NCI-H1105 treated with DMSO at 0.1 percent for 48 hours (cell line): Measurements from ENCODE around the gene SSTR3.

Experiments
- DNase-seq: peaks from one replicate; lab custom pipeline; 2025; lab: John Stamatoyannopoulos, UW

Gene SSTR3

DNA sequence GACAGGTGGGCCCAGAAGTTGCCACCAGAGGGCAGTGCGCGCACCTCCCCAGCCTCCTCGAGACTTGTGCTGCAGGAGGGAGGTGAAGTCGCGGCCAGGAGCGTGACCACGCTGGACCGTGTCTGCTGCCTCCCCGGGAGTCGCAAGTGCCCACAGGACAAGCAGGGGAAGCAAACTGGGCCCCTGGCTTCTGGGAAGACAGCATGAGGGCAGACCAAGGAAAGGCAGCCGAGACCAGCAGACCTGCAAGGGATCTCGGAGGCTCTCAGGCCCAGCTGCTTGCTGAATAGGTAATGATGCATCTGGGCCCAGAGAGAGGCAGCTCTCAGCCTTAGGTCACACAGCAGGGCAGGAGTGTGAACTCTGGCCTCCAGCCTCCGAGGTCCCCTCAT, 45.6 kb downstream of the SSTR3 start:
- peak; percentile 27 for DNase-seq

DNA sequence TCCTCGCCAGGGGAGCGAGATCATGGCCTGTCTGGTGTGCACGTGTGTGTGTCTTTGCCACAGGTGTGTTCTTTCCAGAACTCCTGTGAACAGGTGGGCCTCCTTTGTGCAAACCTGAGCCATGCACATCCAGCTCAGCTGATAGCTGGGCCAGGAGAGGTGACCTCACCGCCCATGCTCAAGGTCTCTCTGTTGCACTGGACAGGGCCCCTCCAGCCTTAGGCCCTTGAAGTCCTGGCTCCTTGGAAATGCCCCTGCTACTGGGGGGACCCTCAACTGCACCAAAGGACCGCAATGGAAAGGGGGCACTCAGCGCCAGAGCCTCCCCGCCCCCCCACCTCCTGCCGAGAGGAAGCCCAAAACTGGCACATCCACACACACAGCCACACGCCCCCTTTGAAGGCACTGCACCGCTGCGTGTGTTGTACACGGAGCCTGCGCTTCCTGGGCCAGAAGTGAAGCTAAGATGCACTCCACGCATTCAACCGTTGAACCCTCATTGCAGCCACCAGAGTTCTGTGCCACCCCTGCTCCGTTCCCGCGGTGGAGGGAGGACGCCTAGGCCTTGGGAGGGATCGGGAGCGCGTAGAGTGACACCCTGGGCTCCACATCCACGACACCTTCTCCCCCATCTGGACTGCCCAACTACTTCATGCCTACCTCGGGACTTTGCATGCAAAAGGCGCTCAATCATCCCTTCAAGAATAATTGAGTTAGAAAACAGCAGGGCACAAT, 46.2 kb downstream of the SSTR3 start:
- no peak for DNase-seq

DNA sequence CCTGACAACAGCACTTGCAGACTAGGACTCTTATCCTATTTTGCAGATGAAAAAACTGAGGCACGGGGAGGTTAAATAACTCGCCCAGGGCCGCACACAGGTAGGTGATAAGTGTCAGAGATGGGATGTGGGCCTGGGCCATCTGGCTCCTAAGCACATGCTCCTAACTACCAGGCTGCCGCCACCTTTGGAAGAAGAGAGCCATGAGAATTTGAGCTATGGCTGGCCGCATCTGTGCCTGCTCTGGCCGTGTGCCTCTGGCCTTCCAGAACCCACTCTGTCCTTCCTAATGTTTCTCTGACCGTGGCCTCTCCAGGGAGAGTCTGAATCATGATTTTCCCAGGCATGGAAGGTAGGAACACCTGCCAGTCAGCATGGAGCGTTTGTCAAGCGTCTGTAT, 47.2 kb downstream of the SSTR3 start:
- DNase-seq: no peak

DNA sequence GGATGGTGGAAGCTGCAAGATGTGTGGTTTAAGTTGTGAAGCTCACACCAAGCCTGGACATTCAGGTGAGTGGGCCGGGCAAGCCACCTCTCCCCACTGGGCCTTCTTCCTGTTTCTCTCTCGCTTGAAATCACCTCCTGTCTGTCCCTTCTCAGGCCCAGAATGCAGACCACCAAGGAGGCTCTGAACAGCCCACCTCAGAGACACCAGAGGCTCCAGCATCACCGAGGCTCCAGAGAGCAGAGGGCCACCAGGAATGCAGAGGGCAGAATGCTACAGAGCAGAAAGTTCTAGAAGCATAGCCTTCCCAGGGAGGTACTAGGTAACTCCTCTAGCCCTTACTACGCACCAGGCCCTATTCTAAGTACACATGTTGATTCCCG, 47.8 kb downstream of the SSTR3 start:
- no peak for DNase-seq

DNA sequence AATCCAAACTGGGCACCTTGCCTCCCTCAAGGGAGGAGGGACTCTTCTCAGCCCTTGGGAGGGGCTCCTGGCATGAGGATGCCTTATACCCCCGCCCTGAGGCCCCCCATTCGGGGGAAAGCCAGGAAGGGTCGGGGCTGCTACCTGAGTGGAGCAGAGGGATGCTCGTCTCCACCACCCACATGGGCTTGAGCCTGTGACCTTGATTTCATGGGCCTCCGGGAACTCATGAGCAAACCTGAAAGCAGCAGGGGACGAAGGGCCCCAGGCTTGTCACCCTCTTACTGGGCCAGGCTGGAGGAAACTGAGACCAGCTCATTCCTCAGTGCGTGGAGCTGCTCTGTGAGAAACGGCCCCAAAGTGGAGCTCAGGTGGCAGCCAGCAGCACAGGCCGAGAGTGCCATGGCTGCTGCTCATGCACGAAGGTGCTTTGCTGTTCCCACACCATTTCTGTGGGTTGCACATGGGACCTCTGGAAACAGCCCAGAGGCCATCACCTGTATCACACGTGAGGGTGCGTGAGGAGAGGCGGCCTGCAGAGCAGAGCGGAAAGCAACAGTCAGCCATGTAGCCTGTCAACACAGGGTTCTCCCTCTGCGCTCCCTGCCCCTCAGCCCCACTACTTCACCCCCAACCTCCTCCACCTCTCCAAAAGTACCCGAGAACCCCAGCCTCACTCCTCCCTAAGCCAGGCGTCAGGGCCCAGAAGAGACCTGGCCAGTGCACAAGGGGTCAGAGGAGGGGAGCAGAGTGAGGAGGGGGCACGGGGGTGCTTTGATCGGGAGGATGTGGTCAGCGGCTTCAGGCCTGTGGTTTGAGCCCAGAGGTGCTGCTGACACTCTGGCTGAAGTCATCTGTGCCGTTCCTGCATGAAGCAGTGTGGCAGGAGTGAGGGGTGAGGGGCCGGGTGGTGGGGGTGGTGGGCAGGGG, 48.4 kb downstream of the SSTR3 start:
- DNase-seq: no peak

DNA sequence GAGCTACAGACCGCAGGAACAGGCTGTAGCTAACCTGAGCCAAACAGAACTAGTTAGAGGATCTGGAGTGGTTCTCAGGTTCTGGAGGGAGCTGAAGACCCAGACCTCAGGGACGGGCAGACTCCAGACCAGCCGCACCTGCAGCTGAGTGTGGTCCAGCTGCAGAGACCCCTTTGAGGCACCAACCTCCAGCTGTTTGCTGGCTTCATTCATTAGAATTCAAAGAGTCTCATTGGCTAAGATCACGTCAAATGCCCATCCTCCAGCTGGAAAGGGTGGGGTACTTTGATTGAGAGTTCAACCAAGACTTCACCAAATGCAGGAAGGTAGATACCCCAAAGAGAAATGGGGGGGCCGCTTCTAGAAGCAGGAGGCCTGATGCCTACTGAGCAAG, 49.2 kb downstream of the SSTR3 start:
- no peak for DNase-seq

DNA sequence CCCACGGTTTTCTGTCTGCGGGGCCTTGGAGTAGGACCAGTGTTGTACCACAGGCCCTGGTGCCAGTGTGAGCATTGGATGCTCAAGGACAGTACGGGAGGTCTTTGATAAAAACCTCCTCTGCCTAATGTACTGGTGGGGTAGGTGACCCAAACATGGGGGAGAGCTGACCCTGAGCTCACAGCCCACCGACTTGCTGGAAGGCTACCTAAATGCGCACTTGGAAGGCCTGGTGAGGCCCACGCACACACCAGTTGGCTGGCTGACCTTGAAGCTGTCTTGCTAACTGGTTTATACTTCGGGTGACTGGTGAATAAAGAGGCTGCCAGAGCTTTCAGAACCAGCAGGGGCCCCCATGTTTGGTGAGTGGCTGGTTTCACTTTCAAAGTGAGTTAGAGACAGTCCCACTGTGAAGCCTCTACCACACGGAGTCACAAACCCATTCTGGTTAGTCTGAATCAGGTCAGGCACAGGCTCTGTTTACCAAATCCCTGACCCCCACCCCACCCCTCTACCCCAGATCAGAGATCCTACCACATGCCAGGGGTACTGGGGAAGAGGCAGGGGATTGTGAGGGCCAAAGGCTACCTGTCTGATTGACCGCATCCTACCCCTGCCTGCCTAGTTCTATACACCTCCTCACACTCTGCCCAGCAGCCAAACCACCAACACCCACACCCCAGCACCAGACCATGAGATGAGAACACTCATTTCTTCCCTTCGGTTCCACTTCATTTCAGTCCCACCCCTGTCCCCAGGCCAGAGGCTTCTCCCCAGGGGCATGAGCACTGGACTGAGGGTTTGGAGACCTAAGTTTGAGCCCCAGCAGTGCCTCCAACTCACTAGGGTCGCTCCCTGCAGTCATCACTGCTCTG, 49.8 kb downstream of the SSTR3 start:
- no peak for DNase-seq

DNA sequence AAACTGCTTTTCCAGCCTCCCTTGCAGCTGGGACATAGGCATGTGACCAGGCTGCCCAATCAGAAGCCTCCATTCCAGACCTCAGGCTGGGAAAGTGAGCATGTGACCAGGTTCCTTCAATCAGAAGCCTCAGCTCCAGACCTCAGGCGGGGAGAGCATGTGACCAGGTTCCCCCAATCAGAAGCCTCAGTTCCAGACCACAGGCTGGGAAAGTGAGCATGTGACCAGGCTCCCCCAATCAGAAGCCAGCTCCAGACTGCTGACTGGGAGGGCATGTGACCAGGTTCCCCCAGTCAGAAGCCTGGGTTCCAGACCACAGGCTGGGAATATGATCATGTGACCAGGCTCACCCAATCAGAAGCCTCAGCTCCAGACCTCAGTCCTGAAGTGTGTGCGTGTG, 50.8 kb downstream of the SSTR3 start:
- DNase-seq: no peak

DNA sequence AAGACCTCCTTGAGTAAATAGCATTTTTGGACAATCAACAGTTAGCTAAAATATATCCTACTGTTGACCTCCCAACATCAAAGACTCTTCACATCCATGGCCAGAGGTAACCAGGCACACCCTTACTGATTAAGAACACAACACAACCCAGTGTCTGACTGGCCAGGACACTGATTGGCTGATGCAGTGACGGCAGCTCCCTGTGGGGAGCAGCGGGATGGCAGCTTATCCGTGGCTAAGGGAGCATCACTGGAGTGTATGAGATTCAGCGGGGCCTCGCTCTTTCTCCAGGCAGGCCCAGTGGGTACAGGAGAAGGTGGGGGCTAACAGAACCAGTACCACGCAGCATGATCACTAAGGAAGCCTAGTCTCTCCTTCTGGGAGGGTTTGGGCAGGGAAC, 52.2 kb downstream of the SSTR3 start:
- no peak for DNase-seq

DNA sequence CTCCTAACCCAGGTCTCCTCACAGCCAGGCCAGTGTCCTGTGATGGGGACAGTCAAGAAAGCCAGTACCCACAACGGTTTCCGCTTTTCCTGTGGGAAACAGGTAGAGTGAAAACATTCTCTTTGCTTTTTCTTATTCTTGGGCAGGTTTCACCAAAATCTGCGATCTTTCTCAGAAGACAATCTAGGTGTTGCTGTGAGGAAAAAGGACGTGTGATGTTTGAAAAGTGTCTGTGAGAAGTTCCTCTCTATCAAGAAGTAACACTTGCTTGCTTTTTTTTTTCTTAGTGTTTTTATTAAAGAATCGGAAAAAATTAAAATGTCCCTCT, 53.4 kb downstream of the SSTR3 start:
- DNase-seq: no peak

DNA sequence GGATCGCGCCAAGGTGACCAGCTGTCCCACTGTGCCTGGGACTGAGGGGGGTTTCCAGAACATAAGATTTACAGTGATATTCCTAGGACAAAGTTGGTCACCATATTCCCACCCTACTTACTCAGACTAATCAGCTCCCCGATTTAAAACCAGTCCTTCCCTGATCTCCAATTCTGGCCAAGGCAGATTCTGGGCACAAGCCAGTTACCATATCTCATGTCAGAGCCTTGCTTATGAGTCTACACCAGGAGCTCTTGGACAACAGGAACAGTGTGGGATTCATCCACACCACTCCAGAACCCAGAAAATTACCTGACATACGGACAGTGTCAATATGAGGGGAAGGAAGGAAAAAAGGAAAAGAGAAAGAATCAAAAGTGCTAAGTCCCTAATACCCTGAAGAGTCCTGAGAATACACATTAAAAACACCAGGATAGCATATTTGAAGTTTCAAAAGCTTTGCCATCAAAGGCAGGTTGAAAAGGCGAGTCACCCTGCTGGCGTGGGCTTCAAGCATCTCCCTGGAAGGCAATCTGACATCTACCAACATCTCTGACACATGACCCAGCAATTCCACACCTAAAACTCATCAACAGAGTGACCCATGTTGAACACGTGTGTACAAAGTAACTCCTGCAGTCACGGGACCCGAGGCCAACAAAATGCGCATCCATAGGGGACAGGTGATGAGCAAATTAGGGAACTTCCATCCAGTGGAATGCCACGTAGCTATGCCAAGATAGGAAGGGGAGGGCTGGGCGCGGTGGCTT, 54.6 kb downstream of the SSTR3 start:
- DNase-seq: no peak

DNA sequence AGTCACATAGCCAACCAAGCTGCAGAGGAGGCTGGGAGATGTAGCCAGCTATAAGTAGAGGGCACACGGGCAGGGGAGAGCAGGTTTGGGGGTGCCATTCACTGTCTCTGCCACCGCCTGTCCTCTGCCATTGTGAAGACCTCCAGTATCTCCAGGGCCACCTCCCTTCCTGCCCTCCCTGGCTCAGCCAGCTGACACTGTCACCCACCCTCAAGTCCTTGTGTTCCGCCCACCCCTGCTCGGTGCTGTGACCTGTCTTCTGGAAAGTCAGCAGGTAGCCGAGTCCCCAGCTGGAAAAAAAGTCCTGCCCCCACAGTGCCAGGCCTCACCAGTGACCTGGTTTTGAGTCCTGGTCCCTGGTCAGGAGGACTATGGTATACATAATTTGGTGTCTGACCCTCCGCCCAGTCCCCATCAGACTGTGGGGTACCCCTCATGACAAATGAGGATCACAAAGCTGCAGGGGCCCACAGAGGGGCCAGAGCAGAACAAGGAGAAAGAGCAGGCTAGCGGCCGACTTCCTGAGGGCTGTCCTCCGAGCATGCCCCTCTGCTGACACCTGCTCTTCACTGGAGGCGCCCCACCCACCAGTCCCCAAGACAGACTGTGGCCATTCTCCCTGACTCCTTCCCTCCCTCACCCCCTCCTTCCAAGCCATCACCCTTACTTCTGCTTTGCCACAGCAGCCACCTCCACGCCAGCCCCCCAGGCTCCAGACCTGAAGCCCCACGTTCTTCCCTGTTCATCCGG, 55.4 kb downstream of the SSTR3 start:
- no peak for DNase-seq

DNA sequence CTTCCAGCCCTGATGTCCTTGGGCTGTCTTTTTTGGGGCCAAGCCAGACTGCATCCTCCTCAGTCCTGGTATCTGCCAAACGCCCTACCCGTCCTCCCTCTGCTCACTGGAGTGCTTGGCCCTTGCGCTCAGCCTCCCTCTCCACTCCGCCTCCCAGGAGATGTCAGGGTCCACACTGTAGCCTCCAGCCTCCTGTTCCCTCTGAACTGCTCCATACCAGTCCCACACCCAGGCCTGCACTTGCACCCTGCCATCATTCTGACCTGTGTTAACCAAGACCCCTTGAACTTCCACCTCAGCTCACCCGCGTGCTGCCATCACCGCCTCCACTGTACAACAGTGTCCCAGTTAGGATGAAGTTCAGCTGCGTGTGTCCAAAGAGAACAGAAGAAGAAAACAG, 56.3 kb downstream of the SSTR3 start:
- no peak for DNase-seq

DNA sequence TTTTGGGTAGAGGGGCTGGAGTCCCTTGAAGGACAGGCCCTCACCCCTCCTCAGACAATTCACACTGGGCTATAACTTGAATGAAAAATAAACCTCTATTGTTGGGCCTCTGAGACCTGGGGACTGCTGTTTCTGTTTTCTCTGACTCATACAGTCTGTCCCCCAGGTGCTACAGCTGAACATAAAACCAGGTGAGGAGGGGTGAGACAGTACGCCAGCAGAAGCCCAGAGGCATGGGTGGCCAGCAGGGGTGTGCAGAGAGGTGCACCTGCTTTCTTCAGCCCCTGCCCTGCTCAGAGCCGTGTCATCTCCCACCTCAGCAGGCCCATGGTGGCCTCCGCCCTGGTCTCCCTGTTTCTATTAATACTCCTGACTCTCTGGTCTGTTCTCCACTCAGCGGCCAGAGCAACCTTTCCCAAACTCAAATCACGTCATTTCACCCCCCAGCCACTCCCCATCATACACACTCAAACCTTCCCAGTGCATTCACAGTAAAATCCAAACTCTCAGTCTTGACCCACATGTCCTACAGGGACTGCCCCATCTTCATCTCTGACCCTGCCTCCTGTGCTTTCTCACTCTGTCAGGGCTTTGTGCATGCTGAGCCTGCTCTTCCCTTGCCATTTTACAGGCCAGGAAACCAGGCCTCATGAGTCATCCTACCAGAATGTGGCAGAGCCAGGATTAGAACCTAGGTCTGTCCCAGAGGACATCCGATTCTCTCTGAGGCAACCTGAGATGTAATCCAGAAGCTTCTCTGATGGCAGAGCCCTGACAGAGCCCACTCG, 57.2 kb downstream of the SSTR3 start:
- no peak for DNase-seq
